Measurements from ENCODE around the gene SLC2A13. TPM values are rescaled to one million over a fixed set of nuclear protein-coding genes. Genes with fewer than 3 reads are reported as not detected.

The SLC2A13 gene
- total RNA-seq, 4 donors from 2014 or later = 18.4 to 32.0 (median 25.3) TPM

GRCh38 chr12:39798429-39798828 is 307.5 kb downstream of the SLC2A13 start:
- no peak for TF ChIP-seq CTCF (IDR thresholded peaks at IDR 0.05; ENCODE audit: low read depth)

- no peak for TF ChIP-seq CTCF (IDR thresholded peaks at IDR 0.05; ENCODE audit: low read depth)
Measured at GRCh38 chr12:39795481-39795880, 310.4 kb downstream of the SLC2A13 start.

GRCh38 chr12:39792938-39793337 is 312.9 kb downstream of the SLC2A13 start:
- TF ChIP-seq CTCF (IDR thresholded peaks at IDR 0.05; ENCODE audit: low read depth) = no peak

- TF ChIP-seq CTCF (IDR thresholded peaks at IDR 0.05; ENCODE audit: low read depth) = no peak
Measured at GRCh38 chr12:39788239-39788638, 317.6 kb downstream of the SLC2A13 start.

GRCh38 chr12:39782026-39782545 is 323.8 kb downstream of the SLC2A13 start:
- TF ChIP-seq CTCF (IDR thresholded peaks at IDR 0.05; ENCODE audit: low read depth) = no peak

- no peak for TF ChIP-seq CTCF (IDR thresholded peaks at IDR 0.05; ENCODE audit: low read depth)
Measured at GRCh38 chr12:39780913-39781446, 324.9 kb downstream of the SLC2A13 start.

GRCh38 chr12:39780411-39780912 is 325.4 kb downstream of the SLC2A13 start:
- TF ChIP-seq CTCF (IDR thresholded peaks at IDR 0.05; ENCODE audit: low read depth) = no peak
